ENCODE results near the gene PABPC1L.

Gene PABPC1L

DNA sequence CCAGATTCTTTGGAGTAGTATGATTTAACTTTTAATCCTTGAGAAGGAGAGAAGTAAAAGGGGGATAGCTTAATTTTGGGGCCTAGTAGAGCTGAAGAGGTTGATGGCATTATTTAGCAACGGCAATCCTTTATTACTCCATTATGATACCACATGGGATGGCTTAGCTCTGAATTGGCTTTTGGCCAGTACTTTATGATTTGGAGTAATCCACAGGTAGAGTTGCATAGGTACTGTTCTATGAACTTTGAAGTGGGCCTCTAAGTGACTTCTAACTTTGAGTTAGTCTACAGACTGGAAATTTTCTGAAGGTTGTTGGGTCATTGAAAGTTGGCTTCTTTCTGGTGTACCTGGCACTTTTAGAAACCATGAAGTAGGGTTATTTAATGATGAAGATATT is 12.7 kb upstream of the PABPC1L start:
- in situ Hi-C loops (cut with MboI; ENCODE audit: low sequenced_read_pairs) = no loop called here

DNA sequence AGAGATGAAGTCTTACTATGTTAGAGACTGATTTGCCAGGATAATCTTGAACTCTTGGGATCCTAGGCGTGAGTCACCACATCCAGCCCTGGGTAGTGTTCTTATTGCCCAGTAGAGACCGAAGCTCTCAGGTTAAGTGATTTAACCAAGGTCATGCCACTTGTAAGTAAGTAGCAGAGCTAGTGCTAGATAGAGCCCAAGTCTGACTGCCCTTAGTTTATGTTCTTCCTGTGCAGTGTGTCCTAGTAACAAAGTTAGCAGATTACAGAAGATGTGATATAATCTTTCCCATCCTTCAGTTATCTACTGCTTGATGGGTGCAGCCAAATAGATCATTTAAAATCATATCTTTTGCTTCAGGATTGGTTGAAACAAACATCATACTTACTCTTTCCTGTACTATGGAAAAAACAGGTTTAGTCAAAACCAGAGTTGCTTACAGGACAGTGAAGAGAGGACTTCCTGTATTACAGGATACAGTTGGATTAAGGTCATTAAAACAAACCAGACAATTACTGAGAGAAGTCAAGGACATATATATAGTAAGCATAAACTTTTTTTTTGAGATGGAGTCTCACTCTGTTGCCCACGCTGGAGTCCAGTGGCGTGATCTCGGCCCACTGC is 9.5 kb upstream of the PABPC1L start:
- in situ Hi-C loops (cut with MboI; ENCODE audit: low sequenced_read_pairs) = no loop called here

- in situ Hi-C loops (cut with MboI; ENCODE audit: low sequenced_read_pairs) = no loop called here
Measured at GRCh38 chr20:44901974-44902373, 7.9 kb upstream of the PABPC1L start.

- in situ Hi-C loops (cut with MboI; ENCODE audit: low sequenced_read_pairs) = no loop called here
Measured at GRCh38 chr20:44904377-44904776, 5.5 kb upstream of the PABPC1L start.

DNA sequence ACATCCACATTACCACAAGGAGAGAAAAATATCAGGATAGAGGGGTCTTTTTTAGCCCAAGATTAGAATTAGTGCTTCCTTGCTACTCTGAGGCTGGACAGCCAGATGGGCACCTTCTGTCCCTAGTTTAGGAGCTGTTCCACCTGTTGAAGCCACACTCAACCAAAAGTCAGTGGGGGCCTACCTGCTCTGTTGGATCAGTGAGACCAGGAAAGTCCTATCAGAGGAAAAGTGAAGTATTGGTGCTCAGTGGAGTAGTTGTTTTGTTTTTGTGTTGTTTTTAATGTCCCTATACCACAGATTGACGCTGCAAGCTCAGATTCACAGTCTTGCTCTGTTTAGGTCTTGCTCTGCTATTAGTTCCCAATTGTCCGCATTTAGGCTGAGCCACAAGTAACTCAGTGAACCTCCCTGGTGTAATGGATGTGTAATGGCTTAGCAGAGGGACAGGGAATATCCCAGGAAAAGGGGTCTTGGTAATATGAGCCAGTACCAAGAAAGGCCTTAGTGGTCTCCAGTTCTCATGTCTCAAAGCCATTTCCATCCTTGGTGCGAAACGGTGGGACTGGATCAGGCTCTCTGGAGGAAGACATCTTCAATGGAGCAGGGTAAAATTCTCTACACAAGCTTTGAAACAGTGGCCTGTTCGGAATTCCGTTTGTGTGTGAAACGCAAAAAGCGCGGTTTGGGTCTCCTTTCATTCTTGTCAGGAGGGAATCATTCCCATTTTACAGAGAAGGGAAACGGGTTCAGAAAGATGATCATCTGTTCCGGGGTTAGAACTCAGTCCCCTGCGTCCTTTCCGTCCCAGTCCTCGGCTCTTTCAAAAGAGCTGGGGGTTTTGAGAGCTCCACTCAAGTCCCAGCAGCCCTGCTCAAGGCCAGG is 631 bp upstream of the PABPC1L start:
- in situ Hi-C loops (cut with MboI; ENCODE audit: low sequenced_read_pairs) = no loop called here

GRCh38 chr20:44910690-44911262 is 916 bp downstream of the PABPC1L start:
- in situ Hi-C loops (cut with MboI; ENCODE audit: low sequenced_read_pairs) = no loop called here

- in situ Hi-C loops (cut with MboI; ENCODE audit: low sequenced_read_pairs) = no loop called here
Measured at GRCh38 chr20:44911264-44911921, 1.5 kb downstream of the PABPC1L start.

DNA sequence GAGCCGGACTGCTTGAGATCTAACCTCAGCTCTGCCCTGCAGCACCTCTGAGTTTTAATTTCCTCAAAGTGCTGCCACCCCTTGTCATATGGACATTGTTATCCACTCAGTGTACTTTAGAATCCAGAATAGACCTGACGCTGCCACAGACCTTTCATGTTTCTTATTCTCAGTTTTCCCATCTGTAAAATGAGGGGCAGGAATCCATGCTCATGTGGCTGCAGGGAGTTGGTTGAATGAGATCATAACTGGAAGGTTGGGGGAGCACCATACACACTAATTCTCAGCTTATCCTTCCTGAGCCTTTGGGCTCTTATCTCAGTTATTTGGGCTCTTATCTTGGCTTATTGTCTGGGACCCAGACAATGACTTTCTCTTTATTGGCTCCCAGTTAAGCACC is 2.3 kb downstream of the PABPC1L start:
- in situ Hi-C loops (cut with MboI; ENCODE audit: low sequenced_read_pairs) = no loop called here

GRCh38 chr20:44914924-44915323 is 5.1 kb downstream of the PABPC1L start:
- in situ Hi-C loops (cut with MboI; ENCODE audit: low sequenced_read_pairs) = no loop called here

DNA sequence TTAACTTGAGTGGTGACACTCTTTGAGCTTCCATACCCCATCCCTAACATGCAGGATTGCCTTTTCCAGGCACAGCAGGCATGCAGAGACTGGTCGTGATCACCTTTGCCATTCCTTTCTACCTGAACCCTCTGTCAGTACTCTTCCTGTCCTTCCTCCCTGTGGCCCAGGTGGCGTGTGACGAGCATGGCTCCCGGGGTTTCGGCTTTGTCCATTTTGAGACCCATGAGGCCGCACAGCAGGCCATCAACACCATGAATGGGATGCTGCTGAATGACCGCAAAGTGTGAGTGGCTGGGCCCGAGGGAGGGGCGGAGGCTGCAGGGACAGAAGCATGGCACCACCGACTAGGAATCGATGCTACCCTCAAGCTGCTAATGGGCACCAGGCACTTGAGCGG is 6.7 kb downstream of the PABPC1L start:
- in situ Hi-C loops (cut with MboI; ENCODE audit: low sequenced_read_pairs) = no loop called here

- in situ Hi-C loops (cut with MboI; ENCODE audit: low sequenced_read_pairs) = no loop called here
Measured at GRCh38 chr20:44917399-44917798, 7.5 kb downstream of the PABPC1L start.

DNA sequence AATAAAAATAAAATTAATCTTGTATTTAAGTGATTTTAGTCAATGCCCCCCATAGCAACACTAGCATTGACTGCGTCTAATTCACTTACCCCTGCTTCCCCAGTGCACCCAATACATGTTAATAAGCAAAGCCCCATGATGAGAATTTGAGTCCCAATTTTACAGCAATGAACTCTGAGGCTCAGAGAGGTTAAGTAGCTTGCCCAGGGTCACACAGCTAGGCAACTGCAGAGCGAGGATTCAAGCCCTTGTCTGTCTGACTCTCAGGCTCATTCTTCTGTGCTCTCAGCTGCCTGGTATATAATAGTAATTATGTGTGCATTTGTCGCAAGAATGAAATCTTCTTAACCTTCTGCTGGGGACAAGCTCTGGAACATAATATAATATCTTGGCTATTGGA is 8.5 kb downstream of the PABPC1L start:
- in situ Hi-C loops (cut with MboI; ENCODE audit: low sequenced_read_pairs) = no loop called here

GRCh38 chr20:44918761-44919160 is 8.9 kb downstream of the PABPC1L start:
- in situ Hi-C loops (cut with MboI; ENCODE audit: low sequenced_read_pairs) = no loop called here

- in situ Hi-C loops (cut with MboI; ENCODE audit: low sequenced_read_pairs) = no loop called here
Measured at GRCh38 chr20:44921447-44921846, 11.6 kb downstream of the PABPC1L start.

DNA sequence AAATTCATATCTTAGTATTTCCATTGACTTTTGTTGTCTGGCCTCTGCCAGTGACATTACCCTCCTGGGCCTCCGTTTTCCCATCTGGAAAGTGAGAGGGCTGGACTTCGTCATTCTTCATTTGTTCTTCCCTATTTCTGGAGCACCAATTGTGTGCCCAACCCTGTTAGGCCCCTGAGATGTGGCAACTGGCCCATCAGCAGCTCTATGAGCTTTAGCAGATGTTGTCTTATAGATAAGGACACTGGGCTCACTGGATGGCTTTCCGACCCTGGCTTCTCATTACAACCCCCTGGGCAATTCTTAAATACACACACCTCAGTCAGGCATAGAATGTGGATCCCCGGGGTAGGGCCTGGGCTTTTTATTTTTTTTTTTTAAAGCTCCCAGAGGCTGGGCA is 14.7 kb downstream of the PABPC1L start:
- in situ Hi-C loops (cut with MboI; ENCODE audit: low sequenced_read_pairs) = no loop called here

DNA sequence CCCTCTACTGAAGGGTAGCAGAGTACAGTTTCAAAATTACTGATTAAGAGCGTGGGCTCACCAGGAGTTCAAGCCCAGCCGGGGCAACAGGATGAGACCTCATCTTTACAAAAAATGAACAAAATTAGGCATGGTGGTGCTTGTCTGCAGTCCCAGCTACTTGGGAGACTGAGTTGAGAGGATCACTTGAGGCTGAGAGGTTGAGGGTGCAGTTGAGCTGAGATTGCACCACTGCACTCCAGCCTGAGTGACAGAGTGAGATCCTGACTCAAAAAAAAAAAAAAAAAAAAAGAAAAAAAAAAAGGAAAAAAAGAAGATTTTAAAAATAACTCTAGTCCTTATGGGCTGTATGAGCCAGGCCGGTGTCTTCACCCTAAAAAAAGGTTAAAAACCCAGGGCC is 18.7 kb downstream of the PABPC1L start:
- in situ Hi-C loops (cut with MboI; ENCODE audit: low sequenced_read_pairs) = no loop called here

DNA sequence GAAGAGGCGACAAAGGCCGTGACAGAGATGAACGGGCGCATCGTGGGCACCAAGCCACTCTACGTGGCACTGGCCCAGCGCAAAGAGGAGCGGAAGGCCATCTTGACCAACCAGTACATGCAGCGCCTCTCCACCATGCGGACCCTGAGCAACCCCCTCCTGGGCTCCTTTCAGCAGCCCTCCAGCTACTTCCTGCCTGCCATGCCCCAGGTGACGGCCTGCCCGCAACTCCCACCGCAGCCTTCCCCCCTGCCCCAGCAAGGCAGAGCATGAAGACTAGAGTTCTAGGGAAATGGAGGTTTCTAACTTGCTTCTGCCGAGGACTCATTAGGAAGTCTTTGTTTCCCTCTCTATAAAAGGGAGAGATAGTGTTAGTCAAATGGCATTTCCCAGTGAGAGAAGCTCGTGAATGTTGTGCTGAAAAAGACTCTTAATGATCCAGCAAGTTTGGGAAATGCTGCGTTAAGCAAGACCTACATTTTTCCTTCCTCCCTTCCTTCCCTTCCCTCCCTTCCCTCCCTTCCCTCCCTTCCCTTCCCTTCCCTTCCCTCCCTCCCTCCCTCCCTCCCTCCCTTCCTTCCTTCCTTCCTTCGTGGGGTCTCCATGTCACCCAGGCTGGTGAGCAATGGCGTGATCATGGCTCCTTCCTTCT is 20.8 kb downstream of the PABPC1L start:
- in situ Hi-C loops (cut with MboI; ENCODE audit: low sequenced_read_pairs) = no loop called here

DNA sequence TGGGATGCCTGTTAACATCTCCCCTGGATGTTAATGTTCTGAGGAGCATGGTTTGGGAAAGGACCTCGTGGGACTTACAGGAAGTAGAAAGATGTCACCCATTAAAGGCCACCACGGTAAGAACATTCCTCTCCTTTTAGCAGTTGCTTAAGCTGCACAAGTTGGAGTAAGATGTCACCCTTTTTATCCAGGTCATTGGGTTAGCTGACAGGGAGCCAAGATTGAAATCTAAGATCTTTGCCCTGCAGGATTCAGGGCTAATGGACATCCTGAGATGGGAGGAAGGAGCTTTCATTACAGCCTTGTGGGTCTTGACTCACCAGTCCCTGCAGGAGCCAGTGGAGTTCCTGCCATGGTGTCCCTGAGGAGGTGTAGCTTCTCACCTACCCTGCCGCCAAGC is 22.1 kb downstream of the PABPC1L start:
- in situ Hi-C loops (cut with MboI; ENCODE audit: low sequenced_read_pairs) = no loop called here

GRCh38 chr20:44932916-44933315 is 23.1 kb downstream of the PABPC1L start:
- in situ Hi-C loops (cut with MboI; ENCODE audit: low sequenced_read_pairs) = no loop called here

DNA sequence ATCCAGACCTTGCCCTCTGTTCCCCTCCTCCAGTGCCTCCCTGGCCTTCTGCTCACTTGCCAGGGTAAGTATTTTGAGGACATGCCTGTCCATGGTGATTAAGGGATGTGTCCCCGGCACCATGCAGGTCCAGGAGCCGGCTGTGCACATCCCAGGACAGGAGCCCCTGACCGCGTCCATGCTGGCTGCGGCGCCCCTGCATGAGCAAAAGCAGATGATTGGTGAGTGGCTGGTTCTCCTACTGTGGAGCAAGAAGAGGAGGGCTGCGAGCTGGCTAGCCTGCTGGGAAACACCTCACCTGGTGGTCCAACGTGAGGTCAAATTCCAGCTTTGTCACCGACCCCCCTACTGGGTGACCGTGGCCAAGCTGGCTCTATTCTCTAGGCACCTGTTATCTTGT is 26.6 kb downstream of the PABPC1L start:
- in situ Hi-C loops (cut with MboI; ENCODE audit: low sequenced_read_pairs) = no loop called here

DNA sequence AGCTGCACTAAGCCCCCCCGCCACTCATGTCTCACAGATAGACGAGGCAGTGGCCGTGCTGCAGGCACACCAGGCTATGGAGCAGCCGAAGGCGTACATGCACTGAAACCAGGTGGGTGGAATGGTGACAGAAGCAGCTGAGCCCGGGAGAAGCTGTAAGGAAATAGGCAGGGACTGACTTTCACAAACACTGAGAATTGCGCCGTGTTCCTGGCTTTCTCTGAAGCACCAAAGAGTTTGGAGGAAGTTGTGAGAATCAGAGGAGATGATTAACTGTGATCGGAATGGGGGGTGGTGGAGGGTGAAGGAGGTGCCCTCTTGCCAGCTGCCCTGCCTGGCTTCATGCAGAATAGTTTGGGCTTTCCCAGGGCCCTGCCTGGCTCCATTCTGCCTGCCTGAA is 28.8 kb downstream of the PABPC1L start:
- in situ Hi-C loops (cut with MboI; ENCODE audit: low sequenced_read_pairs) = no loop called here

Data from HL-60/S4 treated with phorbol 12-myristate 13-acetate at 8.2 ng/mL for 4 days and 3 days (cell line).